SK-N-MC (cell line): Measurements from ENCODE around the gene CXCL14.

Source experiments
- EZH2 ChIP-seq: fragments of 200-600 bp; sonication (generic); IDR thresholded peaks from one replicate; pipeline ENCODE4 v1.6.1; 2017; ENCODE audit warnings: antibody characterized with exemption
- POLR2AphosphoS5 ChIP-seq: IDR thresholded peaks from 2 replicates; pipeline ENCODE4 v1.6.1; 2012; ENCODE audit warnings: mild to moderate bottlenecking, low read depth, low read length, borderline replicate concordance

- TF ChIP-seq EZH2, result no peak
- TF ChIP-seq POLR2AphosphoS5, result no peak
These were observed 45.5 kb downstream of the CXCL14 start for GRCh38 chr5:135533334-135533733.
